Cerebellar nuclear complex (tissue), 1 donor: ENCODE results near the gene PRSS36.
"Not testable (repeated sequence)": the region's sequence is repeated elsewhere in the genome, so short reads cannot be mapped to it uniquely, and the experiment has no call there.

Source experiments
- DNase-seq, 2 experiments: peaks; one replicate each; lab custom pipeline; 2025; lab: John Stamatoyannopoulos, UW

The PRSS36 gene

GRCh38 chr16:31183432-31184428 lies 33.9 kb upstream of the PRSS36 start:
- DNase-seq = no peak

- no peak for DNase-seq
Measured at GRCh38 chr16:31182391-31182790, 32.5 kb upstream of the PRSS36 start.

GRCh38 chr16:31181102-31181830 lies 31.4 kb upstream of the PRSS36 start:
- DNase-seq = no peak

- DNase-seq = peak; percentile 39 to 54
Measured at GRCh38 chr16:31179747-31180459, 30.0 kb upstream of the PRSS36 start, which contains the start of gene FUS. FUS (plus strand) TSS chr16:31180139; CDS start chr16:31180215, 76 bp downstream.

- no peak for DNase-seq
Measured at GRCh38 chr16:31179219-31179746, 29.4 kb upstream of the PRSS36 start.

- DNase-seq = no peak
Measured at GRCh38 chr16:31177136-31177535, 27.3 kb upstream of the PRSS36 start.

GRCh38 chr16:31170048-31170447 lies 20.2 kb upstream of the PRSS36 start:
- not testable (repeated sequence) for DNase-seq

- DNase-seq = no peak
Measured at GRCh38 chr16:31168848-31169247, 19.0 kb upstream of the PRSS36 start.

- DNase-seq = no peak
Measured at GRCh38 chr16:31167315-31167714, 17.4 kb upstream of the PRSS36 start.

GRCh38 chr16:31157136-31157535 lies 7.3 kb upstream of the PRSS36 start:
- no peak for DNase-seq

GRCh38 chr16:31150976-31151375 lies 1.1 kb upstream of the PRSS36 start:
- not testable (repeated sequence) for DNase-seq

GRCh38 chr16:31149332-31149731 lies 534 bp downstream of the PRSS36 start:
- DNase-seq = no peak

GRCh38 chr16:31148896-31149295 lies 970 bp downstream of the PRSS36 start:
- no peak for DNase-seq

GRCh38 chr16:31148281-31148728 lies 1.6 kb downstream of the PRSS36 start:
- DNase-seq = no peak

- no peak for DNase-seq
Measured at GRCh38 chr16:31147574-31147973, 2.3 kb downstream of the PRSS36 start.

- DNase-seq = no peak
Measured at GRCh38 chr16:31145398-31145990, 4.4 kb downstream of the PRSS36 start.

GRCh38 chr16:31144418-31144817 lies 5.4 kb downstream of the PRSS36 start:
- not testable (repeated sequence) for DNase-seq

- no peak for DNase-seq
Measured at GRCh38 chr16:31143694-31144148, 6.1 kb downstream of the PRSS36 start.

- DNase-seq = no peak
Measured at GRCh38 chr16:31143011-31143693, 6.7 kb downstream of the PRSS36 start.
